Common myeloid progenitor, CD34-positive (primary cell): ENCODE data around the gene DCBLD1.
"Not testable (repeated sequence)": the region's sequence is repeated elsewhere in the genome, so short reads cannot be mapped to it uniquely, and the experiment has no call there.

ENCODE experiments used
- CTCF ChIA-PET: fragments of 350-600 bp; sonication (Branson Sonifier 250); formaldehyde crosslinking; loops from one replicate; lab custom pipeline; 2021; ENCODE audit warnings: antibody characterized with exemption; lab: Charles Lee
- POLR2A ChIA-PET: fragments of 350-600 bp; sonication (Branson Sonifier 250); formaldehyde crosslinking; loops from one replicate; lab custom pipeline; 2021; ENCODE audit warnings: antibody characterized with exemption; lab: Charles Lee
- DNase-seq, 3 donors: peaks; one replicate each; pipeline versions ENCODE4 v3.0.0 to v3.0.0-alpha.2; 2013
- H3K27ac ChIP-seq, 2 experiments: 1 replicate in 1 of 2; 2 replicates in 1 of 2; pipeline ENCODE4 v1.7.0; 2013; ENCODE audit warnings: inconsistent platforms in 2 of 2, low read length in 2 of 2, mild to moderate bottlenecking in 2 of 2, low read depth in 1 of 2, moderate library complexity in 1 of 2; ENCODE audit not compliant: severe bottlenecking in 2 of 2, insufficient read depth in 1 of 2, poor library complexity in 1 of 2
- H3K27me3 ChIP-seq, 5 experiments: replicated peaks in 2 of 5; 1 replicate in 3 of 5; 2 replicates in 2 of 5; pipeline versions ENCODE4 v1.6.1 to v1.7.0; 2013; ENCODE audit warnings: low read length in 4 of 5, mild to moderate bottlenecking in 2 of 5, moderate library complexity in 2 of 5, inconsistent platforms in 1 of 5; ENCODE audit not compliant: insufficient read depth in 5 of 5, control insufficient read depth in 4 of 5
- H3K36me3 ChIP-seq, 4 experiments: 1 replicate in 2 of 4; 2 replicates in 2 of 4; pipeline versions ENCODE4 v1.6.1 to v1.7.0; 2013; ENCODE audit warnings: low read length in 3 of 4, control low read depth in 1 of 4, mild to moderate bottlenecking in 1 of 4; ENCODE audit not compliant: control insufficient read depth in 4 of 4, insufficient read depth in 4 of 4
- H3K4me1 ChIP-seq, 4 experiments: 1 replicate in 3 of 4; 2 replicates in 1 of 4; pipeline versions ENCODE4 v1.6.1 to v1.7.1; 2013; ENCODE audit warnings: low read length in 3 of 4, mild to moderate bottlenecking in 3 of 4, control low read depth in 1 of 4, inconsistent platforms in 1 of 4, moderate library complexity in 1 of 4; ENCODE audit not compliant: control insufficient read depth in 4 of 4, insufficient read depth in 4 of 4; ENCODE audit errors: control extremely low read depth in 1 of 4
- H3K4me3 ChIP-seq, 7 experiments: 1 replicate in 4 of 7; 2 replicates in 3 of 7; pipeline versions ENCODE4 v1.5.1 to v1.7.0; 2013; ENCODE audit warnings: mild to moderate bottlenecking in 7 of 7, low read length in 6 of 7, moderate library complexity in 6 of 7, inconsistent platforms in 2 of 7, low read depth in 2 of 7, control low read depth in 1 of 7; ENCODE audit not compliant: insufficient read depth in 4 of 7, control insufficient read depth in 1 of 7; ENCODE audit errors: extremely low read depth in 1 of 7
- H3K9me3 ChIP-seq, 5 experiments: 1 replicate in 4 of 5; 2 replicates in 1 of 5; pipeline versions ENCODE4 v1.6.1 to v1.7.1; 2013; ENCODE audit warnings: low read length in 4 of 5, mild to moderate bottlenecking in 2 of 5, inconsistent platforms in 1 of 5, low read depth in 1 of 5, moderate library complexity in 1 of 5; ENCODE audit not compliant: control insufficient read depth in 4 of 5, insufficient read depth in 2 of 5; ENCODE audit errors: control extremely low read depth in 1 of 5
- WGBS: methylation state at CpG from one replicate; pipeline ENCODE4 v1.1.5; 2013; ENCODE audit not compliant: insufficient coverage; 5-methylcytosine and 5-hydroxymethylcytosine counted together

The DCBLD1 gene

GRCh38 chr6:117459204-117459944 lies 23.1 kb upstream of the DCBLD1 start:
- no peaks in the 10 kb centered on the region for H3K4me1 ChIP-seq
- ChIA-PET CTCF (interaction anchor here (0.9 kb wide), 1 partner anchor 32 kb away, joined by 3 read pairs; no protein-coding TSS in a partner anchor), POLR2A (no interaction called here)
- H3K27me3 ChIP-seq = peaks cover 0 to 3% (median 0%) of the 10 kb centered on the region in 5 experiments
- no peak overlapping the region for H3K4me3 ChIP-seq
- H3K36me3 ChIP-seq = no peaks in the 10 kb centered on the region
- H3K9me3 ChIP-seq = no peaks in the 10 kb centered on the region
- WGBS = 100% methylated on average over 1 of the region's 2 CpGs
- DNase-seq = no peak
- no peak overlapping the region for H3K27ac ChIP-seq

GRCh38 chr6:117463762-117464665 lies 18.5 kb upstream of the DCBLD1 start:
- Histone ChIP-seq H3K4me1 (peaks cover 0 to 3% (median 1%) of the 10 kb centered on the region in 4 experiments), H3K4me3 (no peak overlapping the region), H3K9me3 (no peaks in the 10 kb centered on the region), H3K27ac (no peak overlapping the region), H3K36me3 (no peaks in the 10 kb centered on the region), H3K27me3 (peaks cover 0 to 3% (median 0%) of the 10 kb centered on the region in 5 experiments)
- POLR2A ChIA-PET = no interaction called here
- peak in 1 of 3 donors; percentile 10 for DNase-seq
- 83% methylated on average over 1 of the region's 4 CpGs for WGBS
- CTCF ChIA-PET = no interaction called here

GRCh38 chr6:117464700-117465099 lies 17.8 kb upstream of the DCBLD1 start:
- 50% methylated on average over 2 of the region's 2 CpGs for WGBS
- peaks cover 0 to 9% (median 7%) of the 10 kb centered on the region in 4 experiments for H3K4me1 ChIP-seq
- no peaks in the 10 kb centered on the region for H3K36me3 ChIP-seq
- no peak overlapping the region for H3K4me3 ChIP-seq
- H3K27ac ChIP-seq = no peak overlapping the region
- no peak for DNase-seq
- ChIA-PET POLR2A (no interaction called here), CTCF (no interaction called here)
- H3K27me3 ChIP-seq = peaks cover 0 to 3% (median 0%) of the 10 kb centered on the region in 5 experiments
- H3K9me3 ChIP-seq = no peaks in the 10 kb centered on the region

GRCh38 chr6:117465691-117466090 lies 16.8 kb upstream of the DCBLD1 start:
- CTCF ChIA-PET = no interaction called here
- WGBS = no CpG with 5 or more reads among the region's 1 CpG
- no peak for DNase-seq
- no peak overlapping the region for H3K27ac ChIP-seq
- no peaks in the 10 kb centered on the region for H3K36me3 ChIP-seq
- H3K4me3 ChIP-seq = no peak overlapping the region
- POLR2A ChIA-PET = no interaction called here
- no peaks in the 10 kb centered on the region for H3K9me3 ChIP-seq
- peaks cover 0 to 10% (median 7%) of the 10 kb centered on the region in 4 experiments for H3K4me1 ChIP-seq
- H3K27me3 ChIP-seq = peaks cover 0 to 3% (median 0%) of the 10 kb centered on the region in 5 experiments

GRCh38 chr6:117467876-117468275 lies 14.6 kb upstream of the DCBLD1 start:
- Histone ChIP-seq H3K9me3 (no peaks in the 10 kb centered on the region), H3K36me3 (no peaks in the 10 kb centered on the region), H3K27me3 (peaks cover 0 to 3% (median 0%) of the 10 kb centered on the region in 5 experiments), H3K4me1 (peaks cover 0 to 10% (median 7%) of the 10 kb centered on the region in 4 experiments), H3K27ac (no peak overlapping the region), H3K4me3 (no peak overlapping the region)
- 100% methylated on average over 2 of the region's 4 CpGs for WGBS
- ChIA-PET POLR2A (no interaction called here), CTCF (interaction anchor here (0.6 to 1.7 kb wide), 5 partner anchors 11 to 168 kb away, joined by 3 to 13 read pairs (median 3); no protein-coding TSS in a partner anchor)
- no peak for DNase-seq

- H3K9me3 ChIP-seq, H3K4me3 ChIP-seq, H3K4me1 ChIP-seq, H3K27ac ChIP-seq, H3K36me3 ChIP-seq, POLR2A ChIA-PET, H3K27me3 ChIP-seq, DNase-seq: not testable (repeated sequence)
- CTCF ChIA-PET = interaction anchor here (0.7 to 1.7 kb wide), 4 partner anchors 11 to 85 kb away, joined by 3 to 13 read pairs (median 3); no protein-coding TSS in a partner anchor
- WGBS = 100% methylated on average over 1 of the region's 4 CpGs
Observed at GRCh38 chr6:117468527-117468926, 13.9 kb upstream of the DCBLD1 start.
